ENCODE results near the gene C22orf15.

C22orf15 gene

DNA sequence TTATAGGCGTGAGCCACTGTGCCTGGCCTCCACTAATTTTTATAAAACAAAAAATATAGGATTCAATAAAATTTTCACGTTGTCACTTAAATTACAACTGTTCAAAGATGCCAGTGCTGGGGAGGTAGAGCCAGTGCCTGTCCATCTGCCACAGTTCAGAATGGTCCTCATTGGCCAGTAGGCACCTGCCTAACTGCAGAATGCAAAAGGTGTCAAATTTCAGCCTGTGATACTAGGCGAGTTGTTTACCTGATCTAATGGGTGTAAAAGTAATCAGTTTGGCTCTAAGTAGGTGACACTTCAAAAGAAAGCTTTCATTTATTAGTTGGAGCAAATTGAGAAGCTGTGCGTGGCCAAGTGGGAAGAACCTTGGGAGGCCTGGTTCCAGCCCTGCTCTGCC, 26.3 kb downstream of the C22orf15 start:
- DNase-seq (ENCODE audit: low read depth), result no peak

DNA sequence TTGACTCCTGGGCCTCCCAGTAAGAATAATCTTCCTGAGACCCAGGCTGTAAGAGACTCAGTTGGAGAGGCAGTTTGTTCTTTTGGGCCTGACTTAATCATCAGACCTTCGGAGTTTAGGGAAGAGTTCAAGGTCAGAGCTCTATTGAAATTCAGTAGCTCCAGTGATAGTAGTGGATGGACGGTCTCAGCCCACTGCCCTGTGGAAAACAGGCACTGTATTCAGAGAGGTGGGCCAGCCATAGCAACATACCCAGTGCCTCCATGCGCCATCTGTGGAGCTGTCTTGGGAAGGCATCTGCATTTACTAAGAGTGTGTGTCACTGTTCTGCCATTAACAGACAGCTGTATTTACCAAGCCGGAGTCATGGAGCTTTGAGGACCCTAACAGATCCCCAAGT, 26.8 kb downstream of the C22orf15 start:
- DNase-seq (ENCODE audit: low read depth), result no peak

DNA sequence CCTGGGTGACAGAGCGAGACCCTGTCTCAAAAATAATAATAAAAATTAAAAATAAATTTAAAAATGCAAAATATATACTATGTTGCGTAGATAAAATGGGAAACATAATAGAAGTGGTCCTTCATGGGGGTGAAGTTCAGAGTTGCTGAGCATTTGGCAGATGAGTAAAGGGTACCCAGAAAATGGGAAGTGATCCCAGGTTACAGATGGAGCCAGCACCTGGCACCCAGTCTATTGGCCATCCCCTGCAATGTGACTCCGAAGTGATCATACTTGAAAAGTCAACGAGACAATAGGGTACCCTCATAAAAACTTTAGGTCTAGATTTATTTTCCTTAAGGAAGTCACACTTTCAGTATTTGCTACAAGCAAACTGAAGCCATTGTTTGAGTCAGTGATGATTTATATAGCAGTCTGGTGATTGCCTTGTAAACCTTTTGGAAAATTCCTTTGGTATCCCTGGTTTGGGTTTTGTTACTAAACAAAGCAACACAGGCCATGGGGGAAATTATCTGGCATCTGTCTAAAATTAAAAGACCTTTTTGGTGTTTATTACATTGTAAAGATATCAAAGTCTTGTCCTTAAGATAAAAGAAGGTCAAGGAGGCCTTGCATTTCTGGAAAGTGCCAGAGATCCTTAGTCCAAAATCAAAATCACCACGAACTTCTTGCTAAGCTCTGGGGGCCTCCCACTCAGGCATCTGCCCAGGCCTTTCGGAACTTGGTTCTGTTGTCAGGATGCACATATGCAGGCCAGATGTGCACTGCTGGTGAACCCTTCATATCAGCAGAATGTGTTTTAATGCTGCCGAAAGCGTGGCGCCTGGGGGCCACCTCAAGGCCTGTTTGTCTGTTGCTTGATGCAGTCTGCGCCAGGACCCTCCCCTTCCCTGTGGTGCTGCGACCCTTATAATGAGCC, 28.3 kb downstream of the C22orf15 start:
- DNase-seq (ENCODE audit: low read depth), result no peak

DNA sequence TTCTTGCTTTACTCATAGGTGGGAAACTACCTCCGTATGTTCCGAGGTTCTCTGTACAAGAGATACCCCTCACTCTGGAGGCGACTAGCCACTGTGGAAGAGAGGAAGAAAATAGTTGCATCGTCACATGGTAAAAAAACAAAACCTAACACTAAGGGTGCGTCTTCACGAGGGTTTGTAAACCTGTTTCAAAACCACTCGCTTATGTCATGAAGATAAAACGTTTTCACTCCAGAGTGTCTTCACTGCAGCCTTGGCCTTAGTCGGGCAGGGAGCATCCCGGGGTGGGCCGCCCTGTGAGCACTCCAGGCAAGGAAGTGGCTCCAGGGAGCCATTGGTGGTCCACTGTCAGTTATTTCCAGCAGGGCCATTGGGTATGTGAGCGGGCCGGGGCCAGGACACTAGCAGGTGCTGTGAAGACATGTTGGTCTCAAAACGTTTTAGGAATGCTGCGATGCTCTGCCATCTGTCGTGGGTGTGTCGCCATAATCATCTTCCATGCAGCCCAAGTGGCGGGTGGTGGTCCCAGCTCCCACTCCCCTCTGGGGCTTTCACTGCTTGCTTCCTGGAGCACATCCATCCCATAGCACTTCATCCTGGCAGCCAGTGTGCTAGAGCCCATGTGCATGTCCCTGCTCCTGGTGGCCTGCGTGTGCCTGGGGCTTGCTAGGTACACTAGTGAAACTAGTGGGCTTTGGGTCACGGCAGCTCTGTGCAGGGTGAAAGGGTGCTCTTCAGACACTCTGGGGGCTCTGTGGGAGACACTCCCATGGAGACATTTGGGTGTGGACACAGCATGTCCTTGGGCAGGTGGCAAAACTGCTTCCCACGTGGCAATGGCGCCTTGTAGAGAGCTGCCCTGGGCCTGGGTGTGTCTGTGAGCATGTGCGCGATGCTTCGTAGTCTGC, 29.2 kb downstream of the C22orf15 start:
- DNase-seq (ENCODE audit: low read depth), result no peak

DNA sequence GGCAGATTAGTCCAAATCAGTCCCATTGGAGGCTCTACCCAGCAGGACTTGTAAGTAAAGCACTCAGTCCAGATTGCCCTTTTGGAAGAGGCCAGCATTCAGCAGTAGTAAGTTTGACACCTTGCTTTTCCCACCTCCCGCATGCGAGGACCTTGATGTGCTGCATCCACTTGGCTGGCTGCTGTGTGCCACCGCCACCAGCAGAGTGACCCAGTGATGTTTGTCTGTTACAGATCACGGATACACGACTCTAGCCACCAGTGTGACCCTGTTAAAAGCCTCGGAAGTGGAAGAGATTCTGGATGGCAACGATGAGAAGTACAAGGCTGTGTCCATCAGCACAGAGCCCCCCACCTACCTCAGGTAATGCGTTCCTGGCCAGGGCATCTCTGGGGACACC, 30.5 kb downstream of the C22orf15 start:
- no peak for DNase-seq (ENCODE audit: low read depth)

DNA sequence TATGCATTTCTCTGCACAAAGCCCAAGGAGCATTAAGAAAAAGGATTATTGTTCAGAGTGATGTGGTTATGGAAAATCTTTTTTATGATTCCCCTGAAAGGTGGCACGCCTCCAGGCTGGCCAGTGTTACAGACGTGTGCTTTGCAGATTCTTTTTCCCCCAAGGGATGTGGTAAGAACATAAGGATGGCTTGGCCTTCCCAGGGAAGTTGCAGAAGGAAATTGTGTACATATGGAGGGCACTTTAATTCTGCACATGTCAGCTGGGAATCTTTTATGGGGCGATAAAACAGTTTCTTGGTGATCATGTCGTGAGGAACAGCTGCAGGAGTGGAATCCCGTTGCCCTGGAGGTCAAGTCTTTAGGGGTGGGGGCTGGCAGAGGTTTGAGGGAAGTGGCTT, 33.7 kb downstream of the C22orf15 start:
- DNase-seq (ENCODE audit: low read depth), result no peak

DNA sequence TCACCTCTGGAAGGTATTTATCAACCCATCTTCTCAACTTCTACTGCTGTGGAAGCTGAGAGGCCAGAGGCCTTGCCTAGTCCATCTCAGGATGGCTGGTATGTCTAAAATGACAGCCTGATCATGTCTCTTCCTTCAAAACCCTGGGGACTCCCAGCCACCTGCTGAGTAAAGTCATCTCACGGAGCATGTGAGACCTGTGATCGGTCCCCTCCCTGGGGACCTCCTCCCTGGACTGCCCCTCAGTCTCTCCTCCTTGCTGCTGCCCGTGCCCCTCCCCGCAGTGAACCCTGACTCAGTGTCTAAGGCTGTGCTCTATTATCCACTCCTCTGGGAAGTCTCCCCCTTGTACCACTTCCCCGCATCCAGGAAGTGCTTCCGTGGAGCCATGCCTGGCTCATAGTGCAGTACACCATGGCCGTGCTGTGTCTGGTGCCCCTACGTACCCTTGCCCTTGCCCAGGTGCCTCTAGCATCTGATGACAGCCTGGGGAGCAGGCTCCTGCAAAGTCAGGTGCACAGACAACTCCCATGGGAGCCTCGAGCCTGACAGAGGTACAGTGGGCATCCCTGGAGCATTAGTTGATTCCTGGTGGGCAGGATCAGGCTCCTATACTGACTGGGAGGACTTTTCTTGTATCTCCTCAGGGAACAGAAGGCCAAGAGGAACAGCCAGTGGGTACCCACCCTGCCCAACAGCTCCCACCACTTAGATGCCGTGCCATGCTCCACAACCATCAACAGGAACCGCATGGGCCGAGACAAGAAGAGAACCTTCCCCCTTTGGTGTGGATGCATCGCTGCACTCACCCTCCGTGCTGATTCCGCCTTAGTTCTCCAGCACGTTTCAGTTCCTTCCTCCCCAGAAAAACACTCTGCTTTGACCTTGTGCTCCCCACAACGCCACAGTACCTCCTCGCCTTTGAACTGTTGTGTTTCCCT, 37.8 kb downstream of the C22orf15 start:
- DNase-seq (ENCODE audit: low read depth), result no peak

DNA sequence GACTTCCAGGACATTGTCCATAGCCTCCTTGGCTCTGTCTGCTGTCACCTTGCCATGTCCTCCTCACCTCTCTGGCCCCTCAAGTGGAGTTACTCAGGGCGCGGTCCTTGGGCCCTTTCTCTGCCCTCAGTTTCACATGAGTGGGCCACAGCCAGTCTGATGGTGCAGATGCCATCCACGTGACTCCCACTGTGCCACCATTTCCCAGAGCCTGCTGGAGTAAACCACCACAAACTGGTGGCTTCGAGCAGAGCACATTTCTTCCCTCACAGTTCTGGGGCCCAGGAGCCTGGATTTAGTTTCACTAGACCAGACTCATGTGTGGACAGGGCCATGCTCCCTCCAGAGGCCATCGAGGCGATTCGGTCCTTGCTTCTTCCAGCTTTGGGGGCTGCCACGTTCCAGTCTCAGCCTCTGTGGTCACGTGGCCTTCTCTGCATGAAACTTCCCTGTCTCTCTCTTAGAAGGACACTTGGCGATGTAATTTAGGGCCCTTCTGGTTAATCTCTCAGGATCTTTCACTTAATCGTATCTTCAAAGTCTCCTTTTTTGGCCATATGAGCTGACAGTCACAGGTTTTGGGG, 38.5 kb downstream of the C22orf15 start:
- no peak for DNase-seq (ENCODE audit: low read depth)

DNA sequence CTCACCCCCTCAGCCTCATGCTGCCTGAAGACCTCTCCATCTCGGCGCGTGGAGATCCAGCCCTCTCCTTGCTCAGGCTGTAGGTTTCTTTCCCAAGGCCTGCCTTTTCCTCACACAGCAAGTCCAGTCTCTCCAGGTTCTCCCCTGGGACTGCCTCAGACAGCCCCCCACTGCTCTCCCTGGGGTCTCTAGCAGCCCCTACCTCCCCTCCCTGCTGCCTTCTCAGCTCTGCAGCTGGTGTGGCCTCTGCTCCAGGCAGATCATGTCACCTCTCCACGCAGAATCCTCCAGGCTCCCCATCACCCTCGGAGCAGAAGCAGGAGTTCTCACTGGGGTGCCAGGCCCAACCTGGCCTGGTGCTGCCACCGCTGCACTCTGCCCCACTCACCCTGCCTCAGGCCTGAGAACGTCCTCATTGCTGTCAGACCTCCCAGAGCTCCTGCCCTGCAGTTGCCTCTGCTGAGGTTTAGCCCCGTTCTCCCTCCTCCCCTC, 39.1 kb downstream of the C22orf15 start:
- DNase-seq (ENCODE audit: low read depth), result no peak

DNA sequence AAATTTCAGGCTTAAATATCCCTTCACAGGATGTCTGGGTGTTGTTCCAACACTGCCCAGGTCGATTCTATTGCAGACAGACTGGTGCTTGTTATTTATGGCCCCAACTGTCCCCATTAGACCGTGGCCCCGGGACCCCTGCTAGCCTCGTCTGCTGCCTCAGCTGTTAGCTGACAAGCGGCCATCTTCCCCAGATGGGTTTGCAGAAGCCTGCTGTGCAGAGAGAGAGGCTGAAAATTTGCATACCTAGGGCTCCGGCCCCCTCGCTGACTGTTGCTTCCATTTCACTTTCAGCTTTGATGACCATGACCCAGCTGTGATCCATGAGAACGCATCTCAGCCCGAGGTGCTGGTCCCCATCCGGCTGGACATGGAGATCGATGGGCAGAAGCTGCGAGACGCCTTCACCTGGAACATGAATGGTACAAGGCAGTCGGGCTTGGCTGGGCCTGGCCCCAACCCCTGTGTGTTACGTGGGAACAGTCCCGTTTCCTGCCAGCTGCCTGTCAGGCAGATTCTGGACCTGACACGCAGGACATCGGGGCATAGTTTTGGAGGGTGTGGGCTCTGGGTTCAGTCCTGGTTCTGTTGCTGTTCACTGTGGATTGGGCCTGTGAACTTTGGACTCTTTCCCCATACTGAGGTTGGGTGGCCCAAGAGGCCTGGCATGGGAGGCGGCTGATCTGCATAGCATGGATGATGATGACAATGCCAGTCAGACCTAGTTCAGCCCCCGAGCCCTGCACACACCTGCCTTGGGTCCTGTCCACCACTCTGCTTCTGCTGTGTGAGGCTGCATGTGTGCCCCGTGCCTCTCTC, 40.4 kb downstream of the C22orf15 start:
- DNase-seq (ENCODE audit: low read depth), result no peak

DNA sequence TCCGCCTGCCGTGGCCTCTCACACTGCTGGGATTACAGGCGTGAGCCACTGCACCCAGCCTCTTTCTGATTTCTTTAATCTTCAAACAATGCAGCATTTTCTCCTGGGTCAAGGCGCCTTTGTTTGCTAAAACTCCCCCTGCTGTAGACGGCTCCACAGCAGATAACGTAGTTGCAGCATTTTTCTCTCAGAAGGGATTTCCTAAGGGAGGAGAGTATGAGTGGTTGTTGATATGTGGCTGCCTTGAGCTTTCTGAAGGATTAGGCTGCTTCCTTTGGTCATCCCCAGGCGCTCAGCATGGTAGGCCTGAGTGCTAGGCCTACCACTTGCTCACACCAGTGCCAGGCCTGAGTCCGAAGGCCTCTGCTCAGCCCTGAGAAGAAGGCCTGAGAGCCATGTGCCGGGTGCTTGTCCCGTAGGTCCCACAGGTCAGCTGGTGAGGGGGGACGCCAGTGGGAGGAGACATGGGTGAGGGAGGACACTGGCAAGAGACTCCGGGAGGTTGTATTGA, 42.0 kb downstream of the C22orf15 start:
- DNase-seq (ENCODE audit: low read depth), result no peak

DNA sequence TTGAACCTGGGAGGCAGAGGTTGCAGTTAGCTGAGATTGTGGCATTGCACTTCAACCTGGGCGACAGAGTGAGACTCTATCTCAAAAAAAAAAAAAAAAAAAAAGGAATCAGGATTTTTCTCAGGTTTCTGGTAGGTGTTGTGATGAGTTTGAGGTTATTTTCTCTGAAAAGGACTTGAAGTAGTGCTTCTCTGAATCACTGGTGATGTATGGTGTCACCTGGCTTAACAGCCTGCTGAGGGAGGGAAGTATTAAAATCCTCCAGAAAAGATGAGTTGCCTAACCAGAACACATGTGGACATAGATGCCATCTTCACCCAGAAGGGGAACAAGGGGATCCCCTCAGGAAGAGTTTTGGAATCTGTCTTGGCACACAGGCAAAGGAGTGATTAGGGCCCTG, 44.0 kb downstream of the C22orf15 start:
- DNase-seq (ENCODE audit: low read depth), result no peak

DNA sequence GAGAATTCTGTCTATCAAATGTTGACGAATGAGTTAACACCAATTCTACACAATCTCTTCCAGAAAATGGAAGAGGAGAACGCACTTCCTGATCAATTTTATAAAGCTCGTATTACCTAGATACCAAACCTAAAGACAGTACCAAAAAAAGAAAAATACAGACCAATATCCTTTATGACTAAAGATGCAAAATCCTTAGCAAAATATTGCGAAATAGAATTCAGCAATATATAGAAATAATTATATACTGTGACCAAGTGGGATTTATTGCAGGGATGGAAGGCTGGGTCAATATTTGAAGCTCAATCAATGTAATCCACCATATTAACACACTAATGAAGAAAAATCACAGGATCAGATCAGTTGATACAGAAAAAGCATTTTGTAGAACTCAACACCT, 49.6 kb downstream of the C22orf15 start:
- DNase-seq (ENCODE audit: low read depth), result no peak

Data from non-pigmented ciliary epithelial cell (primary cell).